SK-N-SH (cell line): ENCODE data around the gene PHF20.

Experiments used
- NRF1 ChIP-seq: IDR thresholded peaks from 2 replicates; pipeline ENCODE4 v1.6.1; 2012; ENCODE audit warnings: low read depth, mild to moderate bottlenecking, low read length
- POLR2AphosphoS5 ChIP-seq: IDR thresholded peaks from 2 replicates; pipeline ENCODE4 v1.6.1; 2012; ENCODE audit warnings: low read depth, low read length
- RFX5 ChIP-seq: IDR thresholded peaks from 2 replicates; pipeline ENCODE4 v1.6.1; 2012; ENCODE audit warnings: mild to moderate bottlenecking, improper control_type of control experiment, low read length
- SIN3A ChIP-seq: IDR thresholded peaks from 2 replicates; pipeline ENCODE4 v1.6.1; 2012; ENCODE audit warnings: low read depth, mild to moderate bottlenecking, low read length, moderate library complexity, borderline replicate concordance
- TF ChIP-seq, protein P1 (sequence below): fragments of 200-600 bp; sonication (generic); IDR thresholded peaks from 2 replicates; pipeline ENCODE4 v1.6.1; 2017; ENCODE audit warnings: antibody characterized with exemption, mild to moderate bottlenecking, moderate library complexity

DNA sequence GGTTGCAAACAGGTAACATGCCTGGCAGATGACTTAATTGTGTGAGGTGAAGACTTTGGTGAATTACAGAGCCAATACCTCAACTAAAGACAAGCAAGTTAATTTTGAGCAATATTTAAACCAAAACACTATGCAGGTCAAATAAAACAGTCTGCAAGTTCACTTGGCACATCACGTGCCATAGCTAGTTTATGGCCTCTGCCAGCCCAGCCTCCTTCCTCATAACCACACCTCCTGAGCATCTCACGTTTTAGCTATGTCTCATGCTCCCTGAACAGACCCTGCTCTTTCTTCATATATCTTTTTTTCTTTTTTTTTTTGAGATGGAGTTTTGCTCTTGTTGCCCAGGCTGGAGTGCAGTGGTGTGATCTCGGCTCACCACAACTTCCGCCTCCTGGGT is 192.1 kb downstream of the PHF20 start:
- TF ChIP-seq NRF1 = no peak
- TF ChIP-seq RFX5 = no peak
- TF ChIP-seq, protein P1, sequence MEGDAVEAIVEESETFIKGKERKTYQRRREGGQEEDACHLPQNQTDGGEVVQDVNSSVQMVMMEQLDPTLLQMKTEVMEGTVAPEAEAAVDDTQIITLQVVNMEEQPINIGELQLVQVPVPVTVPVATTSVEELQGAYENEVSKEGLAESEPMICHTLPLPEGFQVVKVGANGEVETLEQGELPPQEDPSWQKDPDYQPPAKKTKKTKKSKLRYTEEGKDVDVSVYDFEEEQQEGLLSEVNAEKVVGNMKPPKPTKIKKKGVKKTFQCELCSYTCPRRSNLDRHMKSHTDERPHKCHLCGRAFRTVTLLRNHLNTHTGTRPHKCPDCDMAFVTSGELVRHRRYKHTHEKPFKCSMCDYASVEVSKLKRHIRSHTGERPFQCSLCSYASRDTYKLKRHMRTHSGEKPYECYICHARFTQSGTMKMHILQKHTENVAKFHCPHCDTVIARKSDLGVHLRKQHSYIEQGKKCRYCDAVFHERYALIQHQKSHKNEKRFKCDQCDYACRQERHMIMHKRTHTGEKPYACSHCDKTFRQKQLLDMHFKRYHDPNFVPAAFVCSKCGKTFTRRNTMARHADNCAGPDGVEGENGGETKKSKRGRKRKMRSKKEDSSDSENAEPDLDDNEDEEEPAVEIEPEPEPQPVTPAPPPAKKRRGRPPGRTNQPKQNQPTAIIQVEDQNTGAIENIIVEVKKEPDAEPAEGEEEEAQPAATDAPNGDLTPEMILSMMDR = no peak
- TF ChIP-seq SIN3A = no peak
- no peak for TF ChIP-seq POLR2AphosphoS5
